HEK293 (cell line): ENCODE data around the gene PLCB3.
A peak's percentile ranks its signal among the peaks of the same experiment; 100 is the strongest.

Experiments used
- BCL6B ChIP-seq: fragments of 450-650 bp; formaldehyde crosslinking; IDR thresholded peaks from 2 replicates; pipeline ENCODE4 v1.5.1; 2017; ENCODE audit warnings: missing biosample characterization, missing genetic modification characterization
- CTCF ChIP-seq: fragments of 450-650 bp; formaldehyde crosslinking; IDR thresholded peaks from 2 replicates; pipeline ENCODE4 v1.5.1; 2016; ENCODE audit warnings: missing biosample characterization, missing genetic modification characterization
- GLI2 ChIP-seq: fragments of 450-650 bp; formaldehyde crosslinking; IDR thresholded peaks from 2 replicates; pipeline ENCODE4; 2017; ENCODE audit warnings: missing biosample characterization, missing genetic modification characterization, low read depth, borderline replicate concordance
- GLIS1 ChIP-seq: fragments of 450-650 bp; formaldehyde crosslinking; IDR thresholded peaks from 2 replicates; pipeline ENCODE4 v1.5.1; 2016; ENCODE audit warnings: missing biosample characterization, missing genetic modification characterization
- INSM2 ChIP-seq: fragments of 450-650 bp; formaldehyde crosslinking; IDR thresholded peaks from 2 replicates; pipeline ENCODE4 v1.5.1; 2016; ENCODE audit warnings: missing biosample characterization, missing genetic modification characterization
- KLF10 ChIP-seq: fragments of 450-650 bp; IDR thresholded peaks from 2 replicates; pipeline ENCODE4 v1.5.1; 2018; ENCODE audit warnings: missing biosample characterization, mild to moderate bottlenecking, missing genetic modification characterization
- KLF8 ChIP-seq: fragments of 450-650 bp; formaldehyde crosslinking; IDR thresholded peaks from 2 replicates; pipeline ENCODE4 v1.5.1; 2016; ENCODE audit warnings: missing biosample characterization, missing genetic modification characterization
- MYNN ChIP-seq: fragments of 450-650 bp; formaldehyde crosslinking; IDR thresholded peaks from 2 replicates; pipeline ENCODE4 v1.5.1; 2016; ENCODE audit warnings: missing biosample characterization, missing genetic modification characterization, borderline replicate concordance
- REPIN1 ChIP-seq: fragments of 450-650 bp; formaldehyde crosslinking; IDR thresholded peaks from 2 replicates; pipeline ENCODE4 v1.5.1; 2017; ENCODE audit warnings: missing biosample characterization, missing genetic modification characterization, low read depth
- SCRT2 ChIP-seq: fragments of 450-650 bp; formaldehyde crosslinking; IDR thresholded peaks from 2 replicates; pipeline ENCODE4 v1.5.1; 2016; ENCODE audit warnings: missing biosample characterization, missing genetic modification characterization
- SP7 ChIP-seq: fragments of 450-650 bp; formaldehyde crosslinking; IDR thresholded peaks from 2 replicates; pipeline ENCODE4 v1.5.1; 2016; ENCODE audit warnings: missing biosample characterization, missing genetic modification characterization
- ZBTB10 ChIP-seq: fragments of 450-650 bp; formaldehyde crosslinking; IDR thresholded peaks from 2 replicates; pipeline ENCODE4 v1.5.1; 2016; ENCODE audit warnings: missing biosample characterization, missing genetic modification characterization
- ZEB2 ChIP-seq: fragments of 450-650 bp; formaldehyde crosslinking; IDR thresholded peaks from 2 replicates; pipeline ENCODE4 v1.5.1; 2016; ENCODE audit warnings: missing biosample characterization, missing genetic modification characterization
- ZNF10 ChIP-seq: fragments of 450-650 bp; formaldehyde crosslinking; IDR thresholded peaks from 2 replicates; pipeline ENCODE4 v1.5.1; 2017; ENCODE audit warnings: missing biosample characterization, missing genetic modification characterization
- ZNF146 ChIP-seq: fragments of 450-650 bp; formaldehyde crosslinking; IDR thresholded peaks from 2 replicates; pipeline ENCODE4 v1.5.1; 2016; ENCODE audit warnings: missing biosample characterization, missing genetic modification characterization
- ZNF26 ChIP-seq: fragments of 450-650 bp; formaldehyde crosslinking; IDR thresholded peaks from 2 replicates; pipeline ENCODE4 v1.5.1; 2016; ENCODE audit warnings: missing biosample characterization, missing genetic modification characterization
- ZNF280C ChIP-seq: fragments of 450-650 bp; formaldehyde crosslinking; IDR thresholded peaks from 2 replicates; pipeline ENCODE4 v1.5.1; 2016; ENCODE audit warnings: missing biosample characterization, missing genetic modification characterization
- ZNF311 ChIP-seq: fragments of 450-650 bp; formaldehyde crosslinking; IDR thresholded peaks from 2 replicates; pipeline ENCODE4 v1.5.1; 2017; ENCODE audit warnings: missing biosample characterization, missing genetic modification characterization, borderline replicate concordance
- ZNF354C ChIP-seq: fragments of 450-650 bp; formaldehyde crosslinking; IDR thresholded peaks from 2 replicates; pipeline ENCODE4 v1.5.1; 2016; ENCODE audit warnings: missing biosample characterization, missing genetic modification characterization, low read depth, borderline replicate concordance
- ZNF366 ChIP-seq: fragments of 450-650 bp; formaldehyde crosslinking; conservative IDR thresholded peaks from 2 replicates; pipeline ENCODE4 v1.5.1; 2016; ENCODE audit warnings: missing biosample characterization, missing genetic modification characterization
- ZNF561 ChIP-seq: fragments of 450-650 bp; IDR thresholded peaks from 2 replicates; pipeline ENCODE4 v1.5.1; 2018; ENCODE audit warnings: missing biosample characterization, missing genetic modification characterization, borderline replicate concordance
- ZNF624 ChIP-seq: fragments of 450-650 bp; formaldehyde crosslinking; IDR thresholded peaks from 2 replicates; pipeline ENCODE4 v1.5.1; 2017; ENCODE audit warnings: missing biosample characterization, missing genetic modification characterization
- ZNF701 ChIP-seq: fragments of 450-650 bp; formaldehyde crosslinking; IDR thresholded peaks from 2 replicates; pipeline ENCODE4 v1.5.1; 2016; ENCODE audit warnings: missing biosample characterization, missing genetic modification characterization
- ZNF747 ChIP-seq: fragments of 450-650 bp; formaldehyde crosslinking; IDR thresholded peaks from 2 replicates; pipeline ENCODE4 v1.5.1; 2016; ENCODE audit warnings: missing biosample characterization, missing genetic modification characterization
- ZNF792 ChIP-seq: fragments of 450-650 bp; formaldehyde crosslinking; IDR thresholded peaks from 2 replicates; pipeline ENCODE4 v1.5.1; 2016; ENCODE audit warnings: missing biosample characterization, missing genetic modification characterization
- ZXDB ChIP-seq: fragments of 450-650 bp; formaldehyde crosslinking; IDR thresholded peaks from 2 replicates; pipeline ENCODE4 v1.5.1; 2016; ENCODE audit warnings: missing biosample characterization, missing genetic modification characterization

PLCB3 gene

GRCh38 chr11:64204464-64204989 is 46.8 kb upstream of the PLCB3 start (continued):
- no peak for TF ChIP-seq MYNN (tag by site-specific recombination)
- TF ChIP-seq INSM2 (tag by site-specific recombination) = no peak
- TF ChIP-seq ZNF561 (tag by site-specific recombination) = 0 out of 2 replicates have a peak, but pooled peaks have one; percentile 37
- no peak for TF ChIP-seq ZNF701 (tag by site-specific recombination)
- TF ChIP-seq ZXDB (tag by site-specific recombination) = peak; percentile 93
- no peak for TF ChIP-seq REPIN1
- TF ChIP-seq ZNF747 (tag by site-specific recombination) = no peak
- TF ChIP-seq ZNF26 (tag by site-specific recombination) = no peak
- TF ChIP-seq BCL6B (tag by site-specific recombination) = no peak
- no peak for TF ChIP-seq GLI2 (tag by site-specific recombination)
- no peak for TF ChIP-seq ZNF10 (tag by site-specific recombination)
- no peak for TF ChIP-seq SCRT2
- TF ChIP-seq GLIS1 (tag by site-specific recombination) = peak; percentile 34; the same call in 1 of the 2 replicates
- TF ChIP-seq CTCF (tag by site-specific recombination) = peak; percentile 80
- TF ChIP-seq ZBTB10 (tag by site-specific recombination) = peak; percentile 44; the same call in 1 of the 2 replicates
- no peak for TF ChIP-seq ZNF624 (tag by site-specific recombination)
- TF ChIP-seq KLF10 (tag by site-specific recombination) = 0 out of 2 replicates have a peak, but pooled peaks have one; percentile 24
- TF ChIP-seq ZEB2 (tag by site-specific recombination) = peak; percentile 37; the same call in 1 of the 2 replicates
- peak; percentile 67; the same call in 1 of the 2 replicates for TF ChIP-seq KLF8 (tag by site-specific recombination)
- no peak for TF ChIP-seq ZNF280C (tag by site-specific recombination)
- TF ChIP-seq ZNF354C = no peak
- no peak for TF ChIP-seq ZNF146 (tag by site-specific recombination)
- peak; percentile 56 for TF ChIP-seq SP7 (tag by site-specific recombination)
- TF ChIP-seq ZNF311 = no peak
- no peak for TF ChIP-seq ZNF792 (tag by site-specific recombination)
- TF ChIP-seq ZNF366 = peak; percentile 23; the same call in 1 of the 2 replicates
